ENCODE data around the gene SRMS. TPM values are rescaled to one million over a fixed set of nuclear protein-coding genes. Genes with fewer than 3 reads are reported as not detected.

SRMS gene
- polyA plus RNA-seq, 5 donors, result 0.12 to 0.27 (median 0.15) TPM

DNA sequence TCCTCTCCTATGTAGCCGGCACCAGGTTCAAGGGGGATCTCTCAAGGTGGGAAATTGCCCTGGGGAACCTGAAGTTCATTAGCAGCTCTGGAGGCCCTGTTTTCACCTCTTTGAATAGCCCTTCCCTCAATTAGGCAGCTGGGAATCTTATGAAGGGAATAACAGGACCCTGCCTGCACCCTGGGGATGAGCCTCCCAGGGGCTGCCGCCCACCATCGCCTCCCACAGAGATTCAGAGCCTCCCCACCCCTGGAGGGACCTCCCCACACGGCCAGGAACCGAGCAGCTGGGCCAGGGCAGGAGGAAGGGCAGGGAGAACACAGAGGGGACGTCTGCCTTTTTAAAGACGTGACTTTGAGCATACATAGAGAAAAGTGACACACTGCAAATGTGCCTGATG lies 44.0 kb downstream of the SRMS start:
- no peak for DNase-seq

DNA sequence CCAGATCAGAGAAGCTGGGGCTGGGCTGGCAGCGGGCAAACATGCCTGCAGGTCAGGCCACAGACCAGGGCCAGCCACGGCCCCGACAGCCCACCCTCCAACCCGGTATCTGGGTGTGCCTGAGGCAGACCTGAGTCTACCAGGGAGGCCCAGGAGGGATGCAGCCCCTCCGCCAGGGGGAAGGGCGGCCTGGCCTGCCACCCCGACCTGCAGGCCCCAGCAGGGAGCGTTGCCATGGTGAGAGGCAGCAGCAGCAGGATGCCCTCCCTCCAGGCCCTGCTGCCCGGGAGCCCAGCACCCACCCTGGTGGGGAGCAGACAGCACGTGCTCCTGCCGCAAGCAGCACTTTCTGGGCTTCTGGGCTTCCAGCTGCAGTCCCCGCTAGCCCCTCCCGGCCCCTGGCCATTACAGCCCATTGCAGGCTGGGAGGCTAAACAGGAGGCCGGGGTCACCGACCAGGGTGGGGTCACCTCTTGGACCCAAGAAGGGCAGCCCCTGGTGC lies 44.8 kb downstream of the SRMS start:
- DNase-seq, result no peak

DNA sequence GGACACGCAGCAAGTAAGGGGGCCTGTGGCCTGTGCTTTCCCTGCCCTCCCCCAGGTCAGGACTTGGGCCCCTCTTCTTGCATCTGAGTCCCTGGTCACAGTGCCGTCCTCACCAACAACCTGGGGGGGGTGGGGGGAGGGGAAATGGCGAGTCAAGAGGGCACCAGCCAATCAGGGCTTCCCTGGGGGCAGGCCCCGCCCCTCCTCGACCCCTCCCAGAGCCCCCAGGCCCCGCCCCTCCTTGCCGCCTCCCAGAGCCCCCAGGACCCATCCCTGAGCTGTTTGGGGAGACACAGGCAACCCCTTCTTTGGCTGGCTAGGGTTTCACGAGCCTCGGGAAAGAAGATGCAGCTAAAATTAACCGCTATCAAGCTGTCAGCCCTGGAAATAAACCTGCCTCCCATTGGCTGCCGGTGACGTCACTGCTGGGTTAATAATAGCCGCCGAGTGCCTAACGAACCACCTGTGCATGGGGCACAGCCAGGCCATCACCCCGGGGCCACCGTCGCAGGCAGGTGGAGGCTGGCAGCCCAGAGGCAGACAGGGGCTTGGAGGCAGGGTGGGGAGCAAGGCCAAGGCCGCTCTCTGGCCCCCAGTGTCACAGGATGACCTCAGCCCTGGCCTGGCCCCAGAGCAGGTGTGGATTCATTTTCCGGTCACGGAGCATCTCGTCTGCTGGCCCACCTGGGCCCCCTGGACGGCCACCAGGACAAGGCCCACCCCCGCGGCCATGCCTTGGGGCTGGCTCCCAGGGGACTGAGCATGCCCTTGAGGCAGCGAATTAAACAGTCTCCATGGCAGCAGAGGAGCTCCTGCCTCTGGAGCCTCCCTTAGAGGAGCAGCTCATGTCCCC lies 45.5 kb downstream of the SRMS start:
- DNase-seq, result no peak

DNA sequence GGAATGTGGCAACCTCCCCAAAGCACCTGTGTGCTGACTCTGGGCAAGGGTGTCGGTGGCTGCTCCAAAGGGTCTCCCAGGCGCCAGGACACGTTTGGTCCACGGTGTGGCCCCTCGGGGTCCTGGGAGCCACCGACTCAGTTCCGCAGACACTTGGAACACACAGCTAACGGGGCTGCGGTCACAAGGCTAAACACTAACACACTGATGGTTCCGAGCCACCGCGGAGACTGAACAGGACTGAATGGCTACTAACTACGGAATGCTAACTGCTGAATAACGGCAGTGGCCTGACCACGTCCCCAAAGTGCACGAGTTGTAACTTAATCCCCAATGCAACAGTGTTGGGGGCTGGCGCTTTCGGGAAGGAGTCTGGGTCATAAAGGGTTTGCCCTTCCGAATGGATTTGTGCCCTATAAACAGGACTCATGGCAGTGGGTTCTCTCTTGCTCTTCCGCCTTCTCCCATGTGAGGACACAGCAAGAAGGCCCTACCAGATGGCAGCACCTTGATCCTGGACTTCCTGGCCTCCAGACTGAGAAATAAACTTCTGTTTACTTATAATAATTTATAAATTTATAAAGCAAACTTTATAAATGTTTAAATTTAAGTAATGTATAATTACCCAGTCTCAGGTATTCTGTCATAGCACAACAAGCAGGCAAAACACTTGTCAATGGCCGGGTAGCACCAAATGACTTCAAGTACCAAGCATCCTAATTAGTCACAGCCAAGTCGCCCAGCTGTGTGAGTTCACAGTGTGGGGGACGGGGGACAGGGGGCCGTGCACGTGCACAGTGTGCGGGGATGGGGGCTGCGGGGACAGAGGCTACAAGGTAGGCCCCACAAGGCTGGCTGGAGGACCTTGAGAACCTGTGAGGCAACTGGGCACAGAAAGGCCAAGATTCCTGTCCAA lies 46.4 kb downstream of the SRMS start:
- no peak for DNase-seq

DNA sequence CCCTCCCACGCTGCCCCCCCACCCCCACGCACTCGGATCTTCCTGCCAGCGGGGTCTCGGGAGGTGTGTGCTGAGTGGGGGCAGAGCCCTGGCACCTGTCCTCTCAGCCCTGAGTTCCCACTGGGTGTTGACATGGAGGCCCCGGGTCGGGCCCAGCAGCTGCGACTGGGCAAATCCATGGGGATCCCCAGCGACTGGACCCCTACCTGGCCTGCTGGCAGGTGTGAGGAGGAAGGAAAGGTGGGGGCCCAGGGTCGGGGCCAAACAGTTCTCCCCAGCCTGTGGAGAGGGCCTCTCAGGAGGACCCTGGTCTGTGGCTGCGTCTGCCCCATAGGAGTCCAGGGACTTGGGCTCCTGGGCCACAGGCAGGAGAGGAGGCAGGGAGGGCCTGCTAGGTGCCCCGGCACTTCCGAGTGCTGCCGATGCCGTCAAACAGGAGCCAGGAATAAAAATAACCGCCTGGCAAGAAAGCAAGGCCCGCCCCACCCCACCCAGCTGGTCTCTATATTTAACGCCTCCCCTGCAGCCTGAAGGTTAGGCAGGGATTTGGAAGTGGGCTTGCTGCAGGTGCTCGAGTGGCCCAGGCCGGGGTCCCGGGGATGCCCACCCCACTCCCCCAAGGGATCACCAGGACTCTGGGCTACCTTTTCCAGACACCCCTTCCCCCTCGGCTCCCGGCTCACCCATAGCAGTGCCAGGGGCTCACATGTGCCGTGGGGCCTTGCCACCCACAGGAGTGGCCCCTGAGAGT lies 47.2 kb downstream of the SRMS start:
- DNase-seq, result no peak

DNA sequence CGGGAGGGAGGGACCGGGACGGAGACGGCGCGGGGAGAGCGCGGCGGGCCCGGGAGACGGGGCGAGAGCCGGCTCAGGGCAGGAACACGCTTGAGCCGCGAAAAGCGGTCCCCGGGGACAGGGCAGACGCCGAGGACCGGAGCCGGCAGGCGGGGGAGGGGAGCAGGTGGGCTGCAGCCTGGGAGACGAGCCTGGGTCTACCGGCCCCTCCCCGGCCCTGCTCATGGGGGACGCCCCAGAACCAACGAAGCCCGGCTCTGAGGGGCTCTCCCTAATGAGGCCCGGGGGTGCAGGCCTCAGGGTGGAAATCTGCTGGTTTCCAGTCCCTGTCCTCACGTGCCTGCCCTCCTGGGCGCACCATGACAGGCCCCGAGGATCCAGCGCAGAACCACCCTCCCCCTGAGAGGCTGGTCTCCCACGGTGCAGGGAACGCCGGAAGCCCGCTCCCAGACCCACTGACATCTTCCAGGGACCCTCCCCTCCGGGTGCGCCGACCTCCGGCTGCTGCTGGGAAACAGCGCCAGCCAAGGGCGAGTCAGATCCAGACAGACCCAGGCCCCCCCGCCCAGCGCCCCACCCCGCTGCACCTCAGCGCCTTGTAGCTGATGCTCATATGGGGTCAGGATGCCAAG lies 48.1 kb downstream of the SRMS start:
- DNase-seq, result no peak

DNA sequence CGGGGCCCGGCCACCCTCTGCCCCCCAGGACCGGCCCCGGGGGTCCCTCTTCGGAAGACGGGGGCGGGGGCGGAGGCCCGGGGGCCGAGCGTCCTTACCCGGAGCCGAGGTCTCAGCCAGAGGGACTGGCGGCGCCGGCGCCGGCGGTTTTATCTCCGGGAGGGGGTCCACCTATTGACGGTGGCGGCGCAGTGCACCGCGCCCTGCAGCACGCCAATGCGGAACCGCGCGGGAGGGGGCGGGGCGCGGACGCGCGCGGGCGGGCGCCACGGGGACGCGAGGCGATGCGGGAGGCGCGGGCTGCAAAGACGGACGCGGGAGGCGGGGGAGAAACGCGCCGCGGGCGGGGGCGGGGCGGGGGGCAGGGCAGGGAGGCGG lies 48.6 kb downstream of the SRMS start, which contains the start of gene EEF1A2:
Gene EEF1A2 (minus strand): TSS at position 124 of the 378 bp plus-strand sequence. CDS start 1,320 bp downstream, outside the sequence.
- no peak for DNase-seq

DNA sequence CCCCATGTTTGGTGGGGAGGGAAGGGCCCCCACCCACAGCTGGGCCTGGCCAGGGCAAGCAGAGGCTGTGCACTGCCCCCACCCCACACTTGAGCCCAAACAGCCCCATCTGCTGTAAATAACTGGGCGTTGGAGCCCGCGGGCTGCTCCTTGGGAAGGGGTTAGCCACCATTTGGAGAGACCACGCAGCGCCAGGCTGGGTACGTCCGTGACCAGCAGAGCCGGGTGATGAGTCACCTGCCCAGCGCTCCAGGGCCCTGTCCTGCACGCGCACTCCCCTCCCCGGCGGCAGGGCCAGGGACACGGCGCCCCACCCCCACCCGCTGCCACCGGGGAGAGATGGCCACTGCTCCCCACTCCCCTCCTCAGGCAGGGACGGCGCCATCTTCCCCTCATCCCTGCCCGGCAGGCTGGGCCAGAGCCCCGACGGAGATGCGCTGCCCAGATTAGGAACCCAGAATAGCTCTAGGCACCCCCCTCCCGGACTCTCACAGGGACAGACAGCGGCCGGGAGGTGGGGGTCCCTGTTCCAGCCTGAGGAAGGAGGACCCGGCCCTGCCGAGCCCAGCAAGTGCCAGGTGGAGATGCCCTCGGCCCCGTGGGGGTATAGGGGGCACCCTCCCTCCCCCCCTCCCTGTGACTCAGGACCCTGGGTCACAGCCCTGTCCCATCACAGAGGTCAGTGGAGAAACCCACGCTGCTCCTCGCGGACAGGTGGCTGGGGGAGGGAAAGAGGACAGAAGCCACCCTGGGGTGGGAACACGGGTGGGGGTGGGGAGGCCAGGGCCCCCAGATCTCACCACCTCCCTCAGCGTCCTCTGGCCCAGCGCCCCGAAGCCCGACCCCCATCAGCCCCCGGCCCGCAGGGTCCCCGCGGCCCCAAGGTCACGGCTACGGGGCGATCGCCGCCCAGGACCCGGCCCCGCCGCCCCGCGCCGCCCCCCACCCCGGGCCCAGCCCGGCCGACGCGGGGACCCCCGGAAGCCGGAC lies 49.3 kb downstream of the SRMS start:
- DNase-seq, result no peak

DNA sequence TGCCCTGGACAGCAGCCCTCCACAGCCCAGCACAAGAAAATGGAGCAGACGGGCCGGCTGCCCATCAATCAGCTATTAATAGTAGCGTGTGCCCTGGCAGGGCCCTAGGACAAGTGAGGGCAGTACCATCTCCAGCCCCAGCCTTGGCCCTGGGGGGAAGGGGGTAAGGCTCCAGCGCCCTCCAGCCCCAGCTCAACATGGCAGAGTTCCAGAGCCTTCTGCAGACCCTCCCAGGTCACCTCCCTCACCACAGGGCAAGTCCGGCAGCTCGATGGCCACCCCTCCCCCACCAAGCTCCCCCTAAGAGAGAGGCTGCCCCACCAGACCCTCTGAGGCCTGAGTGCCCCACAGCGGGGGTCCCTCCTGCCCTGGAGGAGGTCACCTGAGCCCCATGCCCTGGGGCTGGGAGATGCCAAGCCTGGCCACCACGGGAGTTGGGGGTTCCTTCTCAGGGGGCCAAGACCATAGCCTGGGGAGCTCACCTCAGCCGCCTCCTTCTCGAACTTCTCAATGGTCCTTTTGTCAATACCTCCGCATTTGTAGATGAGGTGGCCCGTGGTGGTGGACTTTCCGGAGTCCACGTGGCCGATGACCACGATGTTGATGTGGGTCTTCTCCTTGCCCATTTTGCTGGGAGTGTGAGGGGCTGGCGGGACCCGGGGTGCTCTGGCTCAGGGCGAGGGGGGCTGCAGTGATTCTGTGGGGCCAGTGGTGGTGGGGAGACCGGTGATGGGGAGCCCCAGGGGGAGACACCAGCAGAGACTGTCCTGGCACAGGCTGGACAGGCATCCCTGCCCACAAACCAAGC lies 50.2 kb downstream of the SRMS start:
- DNase-seq, result no peak

DNA sequence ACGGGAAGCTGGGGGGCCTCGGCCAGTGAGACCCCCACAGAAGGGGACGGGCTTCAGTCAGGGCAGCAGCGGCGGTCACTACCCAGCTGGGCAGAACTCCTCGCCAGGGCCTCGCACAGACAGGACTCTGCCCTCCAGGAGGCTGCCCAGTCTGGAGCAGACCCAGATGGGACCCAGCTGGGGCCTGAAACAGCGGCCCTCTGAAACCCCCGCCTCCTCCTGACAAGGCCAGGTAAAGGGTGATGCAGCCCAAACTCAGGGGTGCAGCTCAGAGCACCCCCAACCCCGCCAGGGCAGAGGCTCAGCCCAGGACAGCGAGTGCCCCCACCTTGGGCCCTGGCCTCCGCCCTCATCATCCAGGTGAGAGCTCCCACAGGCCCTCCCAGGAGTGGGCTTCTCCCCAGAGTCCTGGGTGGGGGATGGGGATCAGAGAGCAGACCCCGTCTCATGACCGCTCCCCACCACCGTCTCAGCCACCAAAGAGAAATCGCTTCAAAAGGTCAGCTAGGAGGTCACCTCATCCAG lies 50.9 kb downstream of the SRMS start:
- no peak for DNase-seq

DNA sequence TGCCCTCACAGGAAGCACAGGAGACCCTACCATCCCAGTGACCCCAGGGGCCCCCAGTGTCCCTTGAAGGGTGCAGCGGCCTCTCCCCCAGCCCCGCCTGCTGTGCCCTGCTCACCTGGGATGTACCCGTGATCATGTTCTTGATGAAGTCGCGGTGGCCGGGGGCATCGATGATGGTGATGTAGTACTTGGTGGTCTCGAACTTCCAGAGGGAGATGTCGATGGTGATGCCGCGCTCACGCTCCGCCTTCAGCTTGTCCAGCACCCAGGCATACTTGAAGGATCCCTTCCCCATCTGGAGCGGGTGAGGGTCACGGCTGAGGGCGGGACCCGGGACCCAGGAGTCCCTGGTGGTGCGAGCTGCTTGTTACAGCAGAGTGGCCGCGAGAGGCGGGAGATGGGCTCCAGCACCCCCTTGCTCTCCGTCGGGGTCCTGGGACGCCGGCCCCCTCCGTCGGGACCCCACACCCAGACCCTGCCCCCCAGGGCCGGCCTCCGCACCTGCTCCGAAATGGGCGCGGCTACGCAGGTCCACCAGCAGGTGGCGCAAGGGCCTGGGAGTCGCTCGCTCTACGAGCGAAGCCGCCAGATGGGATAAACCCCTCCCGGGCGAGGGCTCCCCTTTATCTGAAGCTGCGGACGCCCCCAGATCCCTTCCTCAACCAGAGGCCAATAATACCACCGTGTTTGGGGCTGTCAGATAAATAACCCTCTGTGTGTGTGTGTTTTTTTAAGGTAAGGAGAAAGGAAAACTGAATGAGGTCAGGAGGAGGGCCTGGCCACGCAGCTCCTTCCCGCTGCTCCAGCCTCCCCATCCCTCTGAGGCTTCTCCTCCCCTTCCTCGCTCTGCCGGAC lies 51.6 kb downstream of the SRMS start:
- peak; percentile 31 to 43 for DNase-seq

DNA sequence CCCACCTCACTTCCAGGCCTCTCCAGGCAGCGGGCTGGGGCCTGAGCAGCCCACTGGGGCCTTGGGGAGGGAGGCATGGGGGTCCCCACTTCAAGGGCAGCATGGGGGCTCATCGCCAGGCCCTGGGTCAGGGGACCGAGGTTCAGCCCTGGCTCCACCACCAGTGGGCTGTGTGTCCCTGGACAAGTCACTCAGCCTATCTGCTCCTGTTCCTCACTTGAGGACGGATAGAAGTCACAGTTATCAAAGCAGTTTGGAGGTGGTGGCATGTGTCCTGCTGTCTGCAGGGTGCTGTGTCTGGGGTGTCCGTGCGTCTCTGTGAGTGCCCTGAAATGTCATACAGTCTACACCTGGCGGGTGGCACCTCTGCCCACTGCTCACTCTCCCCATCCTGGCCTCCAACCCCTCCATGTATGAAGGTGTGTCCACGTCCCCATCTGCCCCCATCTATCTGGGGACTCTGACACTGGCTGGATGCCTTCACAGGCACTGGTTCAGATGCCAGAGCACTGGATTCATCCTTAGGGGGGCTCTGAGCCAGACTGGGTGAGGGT lies 52.3 kb downstream of the SRMS start:
- no peak for DNase-seq

DNA sequence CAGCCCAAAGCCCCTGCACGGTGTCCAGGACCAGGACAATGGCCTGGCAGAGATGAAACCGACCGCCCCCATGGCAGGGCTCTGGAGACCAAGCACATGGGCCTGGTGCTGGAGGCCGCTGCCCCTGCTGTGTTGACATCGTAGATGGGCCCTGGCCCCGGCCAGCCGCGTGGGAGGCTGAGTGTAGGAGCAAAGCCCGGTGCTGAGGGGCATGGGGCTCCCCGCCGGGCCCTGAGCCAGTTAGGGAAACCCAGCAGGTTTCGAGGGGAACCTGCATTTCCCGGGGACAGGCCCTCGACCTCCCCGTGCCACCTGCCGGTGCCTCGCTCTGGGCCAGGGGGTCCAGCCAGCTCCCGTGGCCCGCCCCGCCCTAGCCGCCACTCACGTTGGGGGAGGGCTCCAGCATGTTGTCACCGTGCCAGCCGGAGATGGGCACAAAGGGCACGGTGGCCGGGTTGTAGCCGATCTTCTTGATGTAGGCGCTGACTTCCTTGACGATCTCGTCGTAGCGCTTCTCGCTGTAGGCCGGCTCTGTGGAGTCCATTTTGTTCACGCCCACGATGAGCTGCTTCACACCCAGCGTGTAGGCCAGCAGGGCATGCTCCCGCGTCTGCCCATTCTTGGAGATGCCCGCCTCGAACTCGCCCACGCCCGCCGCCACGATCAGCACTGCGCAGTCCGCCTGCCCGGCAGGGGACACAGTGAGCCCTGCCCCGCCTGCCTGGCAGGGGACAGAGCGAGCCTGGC lies 53.0 kb downstream of the SRMS start:
- no peak for DNase-seq

DNA sequence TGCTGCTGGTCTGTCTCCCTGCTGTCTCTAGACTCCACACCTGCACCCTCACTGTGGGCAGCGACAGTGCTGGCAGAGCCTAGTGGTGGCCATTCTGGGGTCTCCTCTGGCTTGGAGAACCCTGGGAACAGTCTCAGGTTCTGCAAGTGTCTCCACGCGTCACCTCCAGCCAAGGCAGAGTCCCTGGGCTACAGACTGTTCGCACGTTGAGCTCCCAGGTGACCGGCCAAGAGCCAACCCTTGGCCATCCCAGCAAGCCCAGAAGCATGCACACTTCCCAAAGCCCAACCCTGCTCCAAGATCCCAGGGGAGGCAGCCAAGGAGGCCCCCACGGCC lies 53.5 kb downstream of the SRMS start:
- DNase-seq, result no peak

DNA sequence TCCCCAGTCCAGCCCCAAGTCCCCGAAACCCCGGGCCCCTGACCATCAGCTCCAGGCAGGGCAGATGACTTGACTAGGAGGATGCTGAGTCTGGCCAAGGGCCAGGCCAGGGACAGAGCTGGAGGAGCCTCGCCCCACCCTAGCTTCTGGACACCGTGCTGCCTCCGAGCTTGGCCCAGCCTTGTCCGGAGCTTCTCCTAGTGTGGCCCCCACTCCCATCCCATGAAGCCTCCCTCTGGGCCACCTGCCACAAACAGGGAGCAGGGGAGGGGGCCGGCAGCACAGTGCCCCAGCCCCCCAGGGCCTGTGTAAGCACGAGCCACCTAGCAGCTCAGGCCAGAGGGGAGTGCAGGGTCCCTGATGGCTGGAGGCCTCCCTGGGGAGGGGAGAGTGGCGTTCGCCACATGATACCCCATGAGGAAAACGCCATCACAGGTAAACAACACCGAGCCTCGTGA lies 54.0 kb downstream of the SRMS start:
- no peak for DNase-seq

DNA sequence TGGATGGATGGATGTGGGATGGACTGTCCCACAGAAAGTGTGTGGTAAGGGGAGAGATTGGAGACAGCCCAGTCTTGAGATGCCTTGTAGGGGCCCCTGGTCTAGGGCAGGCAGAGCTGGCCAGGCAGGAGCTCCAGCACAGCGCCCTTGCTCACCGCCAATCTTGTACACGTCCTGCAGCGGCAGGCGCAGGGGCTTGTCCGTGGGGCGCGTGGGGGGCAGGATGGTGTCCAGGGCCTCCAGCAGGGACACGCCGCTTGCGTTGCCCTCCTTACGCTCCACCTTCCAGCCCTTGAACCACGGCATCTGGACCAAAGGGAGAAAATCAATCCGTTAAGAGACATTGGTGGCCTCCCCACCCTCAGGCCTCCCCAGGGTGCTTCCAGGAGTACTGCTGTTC lies 54.6 kb downstream of the SRMS start:
- no peak for DNase-seq

DNA sequence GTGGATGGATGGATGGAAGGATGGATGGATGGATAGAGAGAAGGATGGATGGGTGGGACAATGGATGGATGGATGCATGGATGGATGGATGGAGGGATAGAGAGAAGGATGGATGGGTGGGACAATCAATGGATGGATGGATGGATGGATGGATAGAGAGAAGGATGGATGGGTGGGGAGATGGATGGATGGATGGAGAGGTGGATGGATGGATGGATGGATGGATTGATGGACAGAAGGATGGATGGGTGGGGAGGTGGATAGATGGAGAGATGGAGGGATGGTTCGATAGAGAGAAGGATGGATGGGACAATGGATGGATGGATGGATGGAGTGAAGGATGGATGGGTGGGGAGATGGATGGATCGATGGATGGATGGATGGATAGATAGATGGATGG lies 55.0 kb downstream of the SRMS start:
- DNase-seq, result no peak

Data from right lung (tissue), 5 donors.